AG10803 (cell line): ENCODE results near the gene FSTL4.

Source experiments
- DNase-seq: peaks from one replicate; pipeline ENCODE4 v3.0.0; 2010; ENCODE audit warnings: low read depth
- H3K4me3 ChIP-seq: 2 replicates; pipeline ENCODE4 v1.5.1; 2011; ENCODE audit warnings: mild to moderate bottlenecking, low read length, control low read depth
- TF ChIP-seq, protein P1 (sequence below): conservative IDR thresholded peaks from 2 replicates; pipeline ENCODE4 v1.5.1; 2011; ENCODE audit warnings: mild to moderate bottlenecking, low read length, control low read depth, inconsistent platforms

The FSTL4 gene

DNA sequence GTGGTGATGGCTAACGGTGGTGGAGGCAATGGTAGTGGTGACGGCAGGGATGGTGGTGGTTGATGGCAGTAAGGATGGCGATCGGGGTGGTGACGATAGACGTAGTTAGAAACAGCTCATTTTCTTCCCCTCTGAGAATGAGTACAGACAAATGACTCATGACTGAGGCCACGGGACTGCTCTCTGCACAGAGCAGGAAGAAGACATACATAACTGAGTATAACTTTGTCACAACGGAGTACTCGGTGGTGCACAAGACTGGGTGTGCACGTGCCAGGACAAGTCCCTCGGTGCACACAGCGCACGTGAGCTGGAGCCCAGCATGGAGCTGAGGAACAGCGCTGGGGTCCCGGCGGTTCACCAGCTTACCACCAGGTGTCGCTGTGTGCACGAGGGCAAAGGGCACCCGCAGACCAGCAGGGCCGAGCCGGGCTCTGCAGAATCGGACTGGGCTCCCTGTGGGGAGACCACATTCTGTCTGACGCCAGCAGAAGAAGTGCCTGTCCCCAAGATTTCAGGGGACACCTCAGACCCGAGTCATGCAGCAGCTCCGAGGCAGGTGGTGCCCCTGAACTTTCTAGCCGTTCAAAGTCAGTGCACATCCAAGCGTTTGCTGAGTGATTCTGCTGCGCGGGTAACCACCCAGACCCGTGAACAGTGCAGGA is 188.6 kb downstream of the FSTL4 start:
- no peak overlapping the region for H3K4me3 ChIP-seq
- peak; percentile 13 for DNase-seq
- TF ChIP-seq, protein P1, sequence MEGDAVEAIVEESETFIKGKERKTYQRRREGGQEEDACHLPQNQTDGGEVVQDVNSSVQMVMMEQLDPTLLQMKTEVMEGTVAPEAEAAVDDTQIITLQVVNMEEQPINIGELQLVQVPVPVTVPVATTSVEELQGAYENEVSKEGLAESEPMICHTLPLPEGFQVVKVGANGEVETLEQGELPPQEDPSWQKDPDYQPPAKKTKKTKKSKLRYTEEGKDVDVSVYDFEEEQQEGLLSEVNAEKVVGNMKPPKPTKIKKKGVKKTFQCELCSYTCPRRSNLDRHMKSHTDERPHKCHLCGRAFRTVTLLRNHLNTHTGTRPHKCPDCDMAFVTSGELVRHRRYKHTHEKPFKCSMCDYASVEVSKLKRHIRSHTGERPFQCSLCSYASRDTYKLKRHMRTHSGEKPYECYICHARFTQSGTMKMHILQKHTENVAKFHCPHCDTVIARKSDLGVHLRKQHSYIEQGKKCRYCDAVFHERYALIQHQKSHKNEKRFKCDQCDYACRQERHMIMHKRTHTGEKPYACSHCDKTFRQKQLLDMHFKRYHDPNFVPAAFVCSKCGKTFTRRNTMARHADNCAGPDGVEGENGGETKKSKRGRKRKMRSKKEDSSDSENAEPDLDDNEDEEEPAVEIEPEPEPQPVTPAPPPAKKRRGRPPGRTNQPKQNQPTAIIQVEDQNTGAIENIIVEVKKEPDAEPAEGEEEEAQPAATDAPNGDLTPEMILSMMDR = peak; percentile 62

DNA sequence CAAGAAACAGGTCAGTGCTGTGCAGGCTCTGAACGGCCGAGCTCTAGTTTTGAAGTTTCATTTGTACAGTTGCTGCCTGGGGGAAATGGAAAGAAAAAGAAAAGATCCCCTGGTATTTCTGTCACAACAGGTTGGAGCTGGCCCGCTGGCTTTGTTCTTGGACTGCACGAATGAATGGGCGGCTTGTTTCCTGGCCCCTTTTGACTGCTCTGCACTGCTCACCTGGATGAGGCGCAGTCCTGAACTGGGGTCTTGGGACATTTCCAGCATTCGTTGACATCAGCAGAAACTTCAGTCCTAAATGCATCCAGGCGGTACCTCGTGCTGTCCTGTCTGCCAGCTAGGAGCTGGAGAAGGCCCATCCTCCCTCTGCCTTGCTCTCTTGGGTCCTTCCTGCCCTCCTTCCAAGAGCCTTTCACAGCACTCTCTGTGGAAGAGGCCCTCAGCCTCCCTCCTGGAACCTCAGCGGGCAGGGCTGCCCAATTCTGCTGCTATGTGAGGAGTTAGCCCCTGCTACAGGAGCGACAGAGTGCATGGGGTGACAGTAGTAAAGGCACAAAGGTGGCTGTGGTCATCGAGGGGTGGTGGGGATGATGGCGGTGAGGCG is 189.2 kb downstream of the FSTL4 start:
- no peak overlapping the region for H3K4me3 ChIP-seq
- DNase-seq = no peak
- TF ChIP-seq, protein P1 = no peak

DNA sequence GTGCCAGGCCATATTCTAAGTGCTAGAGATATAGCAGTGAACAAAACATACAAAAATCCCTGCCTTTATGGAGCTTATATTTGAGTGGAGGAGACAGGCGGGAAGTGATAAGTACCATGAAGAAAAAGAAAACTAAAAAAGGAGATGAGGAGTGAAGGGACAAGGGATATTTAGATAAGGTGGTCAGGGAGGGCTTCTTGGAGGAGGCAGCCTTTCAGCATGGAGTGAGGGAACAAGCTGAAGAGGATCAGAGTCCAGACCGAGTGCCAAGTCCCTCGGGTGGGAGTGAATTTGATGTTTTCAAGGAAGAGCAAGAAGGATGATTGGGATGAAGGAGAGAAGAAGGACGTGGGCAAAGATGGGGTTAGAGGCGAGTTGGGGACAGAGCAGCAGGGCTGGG is 190.5 kb downstream of the FSTL4 start:
- no peak overlapping the region for H3K4me3 ChIP-seq
- TF ChIP-seq, protein P1 = no peak
- DNase-seq = no peak

DNA sequence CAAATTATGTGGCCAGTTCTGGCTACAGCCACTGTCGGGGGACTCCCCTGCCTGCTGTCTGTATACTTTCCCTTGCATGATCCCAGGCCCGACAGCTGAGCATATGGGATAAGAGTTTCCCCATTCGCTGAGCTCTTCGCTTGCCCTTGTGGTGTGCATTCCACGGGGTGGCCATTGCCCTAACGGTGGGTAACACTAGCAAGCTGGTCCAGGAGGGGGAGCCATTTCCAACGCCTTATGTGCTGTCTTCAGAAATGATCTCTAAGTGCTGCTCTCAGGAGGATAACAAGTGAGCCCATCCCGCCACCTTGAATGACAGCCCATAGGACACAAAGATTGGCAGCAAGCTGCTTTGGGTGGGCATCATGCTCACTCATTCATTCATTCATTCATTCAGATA is 190.9 kb downstream of the FSTL4 start:
- H3K4me3 ChIP-seq = no peak overlapping the region
- TF ChIP-seq, protein P1 = peak; percentile 25
- no peak for DNase-seq

DNA sequence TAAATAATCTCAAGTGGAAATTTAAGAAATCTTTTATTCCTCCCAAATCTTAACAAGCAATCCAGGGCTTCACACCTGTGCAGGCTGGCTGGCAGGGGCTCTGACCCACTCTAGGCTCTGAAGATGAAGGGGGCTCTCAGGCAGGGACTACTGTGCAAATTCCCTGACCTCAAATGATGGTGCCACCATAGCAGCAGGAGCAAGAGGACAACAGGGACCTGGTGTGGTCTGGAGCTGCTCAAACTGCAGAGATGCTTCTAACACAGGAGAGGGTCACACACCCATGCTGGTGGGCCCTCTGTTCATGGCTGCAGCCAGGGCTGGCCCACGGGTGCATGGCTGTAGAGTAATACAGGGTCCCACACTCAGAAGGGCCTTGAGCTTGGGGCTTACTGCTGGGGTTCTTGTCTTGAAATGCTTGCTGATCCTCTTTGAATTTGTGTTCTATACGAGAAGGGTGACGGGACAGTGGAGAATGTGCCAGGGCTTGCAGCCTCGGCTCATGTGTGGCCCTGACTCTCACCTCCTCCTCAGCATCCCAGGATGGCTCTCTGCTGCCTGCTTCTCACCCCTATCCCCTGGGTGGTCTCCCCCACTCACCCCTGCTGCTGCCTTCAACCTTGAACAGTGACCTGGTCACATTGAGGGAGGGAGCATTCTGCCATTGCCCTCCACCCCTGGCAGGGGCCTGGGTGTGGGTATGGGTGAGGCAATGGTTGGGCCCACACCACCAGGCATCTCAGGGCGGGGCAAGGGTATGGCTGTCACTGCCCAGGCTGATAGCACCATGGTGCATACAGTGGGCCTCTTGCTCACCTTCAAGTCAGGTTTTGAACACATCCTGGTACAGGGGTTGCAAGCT is 191.7 kb downstream of the FSTL4 start:
- DNase-seq = no peak
- TF ChIP-seq, protein P1 = no peak
- H3K4me3 ChIP-seq = no peak overlapping the region

DNA sequence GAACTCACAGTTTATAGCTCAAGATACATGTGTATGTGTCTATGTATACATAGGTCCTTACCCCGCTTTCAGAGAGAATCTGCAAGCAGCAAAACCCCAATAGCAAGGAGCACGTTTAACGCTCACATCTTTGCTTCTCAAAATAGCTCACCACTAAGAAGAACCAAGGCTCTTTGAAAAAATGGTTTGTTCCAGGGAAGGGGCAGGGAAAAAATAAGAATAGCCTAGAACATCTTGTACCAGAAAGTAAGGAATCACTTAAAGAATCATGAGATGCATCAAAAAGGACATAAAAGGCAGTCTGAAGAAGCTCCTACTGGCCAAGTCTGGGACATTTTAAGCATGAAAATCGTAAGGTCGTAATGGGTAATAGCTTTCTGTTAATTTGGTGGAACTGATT is 196.4 kb downstream of the FSTL4 start:
- TF ChIP-seq, protein P1 = no peak
- H3K4me3 ChIP-seq = no peak overlapping the region
- no peak for DNase-seq
